Brain microvascular endothelial cell (primary cell): ENCODE results near the gene FAM227B.

Source experiments
- DNase-seq: peaks from one replicate; pipeline ENCODE4 v3.0.0-alpha.2; 2020
- H3K27ac ChIP-seq: fragments of 250-450 bp; sonication (Bioruptor Pico); 2 replicates; pipeline ENCODE4 v1.5.1; 2020; ENCODE audit warnings: mild to moderate bottlenecking, moderate library complexity
- H3K27me3 ChIP-seq: fragments of 250-450 bp; sonication (Bioruptor Pico); replicated peaks from 2 replicates; pipeline ENCODE4 v1.5.1; 2020; ENCODE audit warnings: mild to moderate bottlenecking
- H3K36me3 ChIP-seq: fragments of 250-450 bp; sonication (Bioruptor Pico); replicated peaks from 2 replicates; pipeline ENCODE4 v1.5.1; 2020; ENCODE audit warnings: mild to moderate bottlenecking
- H3K4me3 ChIP-seq: 2 replicates; pipeline ENCODE4 v1.5.1; 2011; ENCODE audit warnings: low read depth, mild to moderate bottlenecking, control low read depth, low read length, moderate library complexity
- in situ Hi-C: cut with HindIII; loops from 2 replicates; pipeline ENCODE4 v1.10.0; 2017; ENCODE audit warnings: low sequenced_read_pairs, low pct_ligation_motif_present
- TF ChIP-seq, protein P1 (sequence below): IDR thresholded peaks from 2 replicates; pipeline ENCODE4 v1.5.1; 2011; ENCODE audit warnings: low read depth, mild to moderate bottlenecking, moderate library complexity, low read length, control low read depth, inconsistent platforms; ENCODE audit errors: missing control alignments

Gene FAM227B

DNA sequence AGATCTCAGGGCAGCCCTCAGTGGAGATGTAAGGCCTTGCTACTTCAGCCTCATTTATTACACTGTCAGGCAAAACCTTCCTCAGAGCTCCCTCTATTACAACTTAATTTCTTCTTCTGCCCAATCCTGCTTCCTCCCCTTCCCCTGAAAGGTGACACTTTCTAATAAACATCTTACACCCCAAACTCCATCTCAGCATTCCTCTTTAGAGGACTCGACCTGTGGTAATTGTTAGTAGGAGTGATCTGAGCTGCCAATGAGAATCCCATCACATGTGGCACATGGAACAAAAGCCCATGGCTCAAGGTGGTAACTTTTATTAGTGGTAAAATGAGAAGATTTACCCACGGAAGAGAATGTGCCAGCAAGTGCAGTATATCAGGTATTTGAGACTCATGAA is 30.1 kb upstream of the FAM227B start:
- TF ChIP-seq, protein P1, sequence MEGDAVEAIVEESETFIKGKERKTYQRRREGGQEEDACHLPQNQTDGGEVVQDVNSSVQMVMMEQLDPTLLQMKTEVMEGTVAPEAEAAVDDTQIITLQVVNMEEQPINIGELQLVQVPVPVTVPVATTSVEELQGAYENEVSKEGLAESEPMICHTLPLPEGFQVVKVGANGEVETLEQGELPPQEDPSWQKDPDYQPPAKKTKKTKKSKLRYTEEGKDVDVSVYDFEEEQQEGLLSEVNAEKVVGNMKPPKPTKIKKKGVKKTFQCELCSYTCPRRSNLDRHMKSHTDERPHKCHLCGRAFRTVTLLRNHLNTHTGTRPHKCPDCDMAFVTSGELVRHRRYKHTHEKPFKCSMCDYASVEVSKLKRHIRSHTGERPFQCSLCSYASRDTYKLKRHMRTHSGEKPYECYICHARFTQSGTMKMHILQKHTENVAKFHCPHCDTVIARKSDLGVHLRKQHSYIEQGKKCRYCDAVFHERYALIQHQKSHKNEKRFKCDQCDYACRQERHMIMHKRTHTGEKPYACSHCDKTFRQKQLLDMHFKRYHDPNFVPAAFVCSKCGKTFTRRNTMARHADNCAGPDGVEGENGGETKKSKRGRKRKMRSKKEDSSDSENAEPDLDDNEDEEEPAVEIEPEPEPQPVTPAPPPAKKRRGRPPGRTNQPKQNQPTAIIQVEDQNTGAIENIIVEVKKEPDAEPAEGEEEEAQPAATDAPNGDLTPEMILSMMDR: no peak
- Histone ChIP-seq H3K36me3 (no peaks in the 10 kb centered on the region), H3K27ac (no peak overlapping the region), H3K4me3 (no peak overlapping the region), H3K27me3 (no peaks in the 10 kb centered on the region)
- no peak for DNase-seq
- in situ Hi-C loops: no loop called here

DNA sequence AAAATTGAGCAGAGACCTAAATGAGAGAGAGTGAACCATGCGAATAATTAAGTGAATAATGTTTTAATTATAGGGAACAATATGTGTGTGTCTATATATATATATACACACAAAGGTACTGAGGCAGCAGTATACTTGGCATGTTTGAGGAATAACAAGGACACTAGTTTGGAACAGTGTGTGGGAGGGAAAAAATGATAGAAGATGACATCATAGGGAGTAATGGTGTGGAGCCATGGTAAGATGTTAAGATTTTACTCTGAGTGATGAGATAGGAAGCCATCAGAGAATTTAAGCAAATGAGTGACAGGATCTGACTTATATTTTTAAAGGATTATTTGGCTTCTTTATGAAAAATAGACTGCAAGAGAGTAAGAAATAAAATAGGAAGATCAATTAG is 29.4 kb upstream of the FAM227B start:
- DNase-seq: no peak
- no peak overlapping the region for H3K27ac ChIP-seq
- in situ Hi-C loops: no loop called here
- TF ChIP-seq, protein P1: no peak
- H3K4me3 ChIP-seq: no peak overlapping the region
- H3K36me3 ChIP-seq: no peaks in the 10 kb centered on the region
- H3K27me3 ChIP-seq: no peaks in the 10 kb centered on the region

DNA sequence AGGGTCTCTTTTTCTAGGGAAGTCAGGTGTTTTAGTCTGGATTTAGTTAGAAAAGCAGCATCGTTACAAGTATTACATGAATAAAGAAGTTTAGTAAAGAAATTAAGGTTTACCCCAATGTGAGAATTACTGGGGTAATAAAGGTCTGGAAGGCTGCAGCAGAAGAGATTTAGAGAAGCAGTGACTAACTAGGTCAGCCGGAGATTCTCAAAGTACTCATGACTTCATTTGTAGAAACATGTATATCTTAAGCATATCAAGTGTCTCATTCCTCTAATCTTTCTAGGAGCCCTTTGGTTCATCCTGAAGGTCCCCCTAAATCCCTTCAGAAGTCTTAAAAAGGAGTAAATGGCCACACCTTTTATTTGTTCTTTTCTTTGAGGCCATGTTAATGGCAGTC is 26.3 kb upstream of the FAM227B start:
- in situ Hi-C loops: no loop called here
- no peaks in the 10 kb centered on the region for H3K27me3 ChIP-seq
- peaks cover 2% of the 10 kb centered on the region for H3K36me3 ChIP-seq
- no peak overlapping the region for H3K27ac ChIP-seq
- no peak overlapping the region for H3K4me3 ChIP-seq
- TF ChIP-seq, protein P1: no peak
- no peak for DNase-seq

DNA sequence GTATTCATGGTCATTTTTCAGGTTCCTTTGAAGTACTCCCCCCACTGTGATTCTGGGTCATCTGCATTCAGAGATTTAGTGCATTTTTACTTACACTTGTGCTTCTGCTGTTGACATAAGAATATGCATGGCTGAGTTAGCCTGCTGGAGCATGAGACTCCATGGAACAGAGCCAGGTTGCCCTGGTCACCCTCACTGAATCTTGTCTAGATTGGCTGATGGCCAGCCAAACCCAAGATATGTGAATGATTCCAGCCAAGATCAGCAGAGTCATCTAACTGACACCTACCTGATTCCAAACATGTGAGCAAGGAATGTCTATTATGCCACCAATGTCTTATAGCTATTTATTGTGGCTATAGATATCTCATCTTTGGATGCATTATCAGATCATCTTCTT is 25.3 kb upstream of the FAM227B start:
- H3K36me3 ChIP-seq: peaks cover 2% of the 10 kb centered on the region
- TF ChIP-seq, protein P1: no peak
- H3K4me3 ChIP-seq: no peak overlapping the region
- peak; percentile 90 for DNase-seq
- no peak overlapping the region for H3K27ac ChIP-seq
- in situ Hi-C loops: no loop called here
- H3K27me3 ChIP-seq: no peaks in the 10 kb centered on the region

DNA sequence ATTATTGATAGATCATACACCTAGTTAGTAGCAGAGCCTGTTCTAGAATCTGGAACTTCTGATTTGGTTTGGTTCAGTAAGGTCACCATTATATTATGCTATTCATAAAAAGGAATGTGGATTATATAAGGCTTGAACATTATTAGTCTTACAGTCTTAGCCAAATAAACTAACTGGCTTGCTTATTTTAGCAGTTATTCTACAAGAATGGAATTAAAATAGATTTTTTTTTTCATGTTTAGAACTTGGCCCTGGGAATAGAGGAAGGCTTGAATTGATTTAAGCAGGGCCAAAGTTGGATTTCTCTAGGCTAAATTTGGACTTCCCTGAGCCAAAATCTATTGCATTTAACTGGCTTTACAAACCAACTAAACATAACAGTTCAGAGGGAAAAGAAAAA is 24.7 kb upstream of the FAM227B start:
- TF ChIP-seq, protein P1: no peak
- H3K36me3 ChIP-seq: peaks cover 2% of the 10 kb centered on the region
- no peak overlapping the region for H3K4me3 ChIP-seq
- H3K27me3 ChIP-seq: no peaks in the 10 kb centered on the region
- in situ Hi-C loops: no loop called here
- H3K27ac ChIP-seq: no peak overlapping the region
- DNase-seq: no peak

DNA sequence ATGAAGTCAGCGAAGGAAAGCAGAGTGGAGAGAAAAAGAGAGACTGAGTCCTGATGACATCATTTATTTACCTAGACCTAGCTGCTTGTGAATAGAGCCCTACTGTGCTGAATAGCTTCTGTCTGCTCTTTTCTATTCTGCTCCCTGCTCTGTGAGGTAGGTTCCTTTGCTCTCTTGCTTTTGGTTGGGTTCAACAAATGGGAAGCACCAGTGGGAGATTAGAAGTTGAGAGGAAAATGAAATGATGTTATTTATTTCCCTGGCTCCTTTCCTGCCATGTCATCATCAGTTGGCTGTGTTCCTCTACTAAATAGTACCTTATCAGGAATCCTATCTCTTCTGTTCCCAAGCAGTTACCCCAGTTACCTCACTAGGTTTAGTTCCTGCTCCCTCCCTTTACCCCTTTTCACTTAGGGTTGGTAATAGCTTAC is 23.8 kb upstream of the FAM227B start:
- H3K27ac ChIP-seq: no peak overlapping the region
- TF ChIP-seq, protein P1: no peak
- peak; percentile 11 for DNase-seq
- peaks cover 2% of the 10 kb centered on the region for H3K36me3 ChIP-seq
- in situ Hi-C loops: no loop called here
- no peaks in the 10 kb centered on the region for H3K27me3 ChIP-seq
- H3K4me3 ChIP-seq: no peak overlapping the region
